HG02588 (cell line): Measurements from ENCODE around the gene MICAL3.
"Not testable (repeated sequence)": the region's sequence is repeated elsewhere in the genome, so short reads cannot be mapped to it uniquely, and the experiment has no call there.

Experiments
- ATAC-seq: cut with Tn5 transposase; IDR thresholded peaks from one replicate; pipeline ENCODE4 v1.9.1; 2021; ENCODE audit warnings: mild to moderate bottlenecking, moderate library complexity; ENCODE audit not compliant: unreplicated experiment

MICAL3 gene

DNA sequence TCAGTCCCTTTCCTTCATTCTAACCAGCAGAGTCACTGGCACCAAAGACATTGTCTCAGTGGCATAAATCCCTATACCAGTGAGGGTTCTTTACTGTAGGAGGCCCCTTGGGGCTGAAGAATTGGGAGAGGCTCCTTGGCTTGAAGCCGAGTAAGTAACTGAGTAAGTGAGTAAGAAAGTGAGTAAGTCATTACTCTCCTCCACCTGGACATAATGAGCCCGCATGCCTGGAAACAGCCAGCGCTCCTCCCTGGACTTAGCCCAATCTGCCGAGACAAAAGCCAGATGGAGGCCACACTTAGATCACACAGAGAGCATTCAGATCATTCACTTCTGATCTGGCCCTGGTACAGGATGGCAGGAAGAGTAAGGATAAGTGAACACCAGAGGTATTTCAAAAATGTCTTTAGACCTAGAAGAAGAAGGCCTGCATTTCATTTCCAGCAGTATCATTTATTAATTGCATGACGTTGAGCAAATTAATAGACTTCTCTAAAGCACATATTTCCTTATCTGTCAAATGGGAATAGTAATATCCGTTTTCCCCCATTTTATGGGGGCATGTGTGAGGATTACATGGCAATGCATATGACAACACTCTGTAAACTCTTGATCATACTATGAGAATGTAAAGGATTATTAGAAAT lies 8.2 kb upstream of the MICAL3 start:
- no peak for ATAC-seq

DNA sequence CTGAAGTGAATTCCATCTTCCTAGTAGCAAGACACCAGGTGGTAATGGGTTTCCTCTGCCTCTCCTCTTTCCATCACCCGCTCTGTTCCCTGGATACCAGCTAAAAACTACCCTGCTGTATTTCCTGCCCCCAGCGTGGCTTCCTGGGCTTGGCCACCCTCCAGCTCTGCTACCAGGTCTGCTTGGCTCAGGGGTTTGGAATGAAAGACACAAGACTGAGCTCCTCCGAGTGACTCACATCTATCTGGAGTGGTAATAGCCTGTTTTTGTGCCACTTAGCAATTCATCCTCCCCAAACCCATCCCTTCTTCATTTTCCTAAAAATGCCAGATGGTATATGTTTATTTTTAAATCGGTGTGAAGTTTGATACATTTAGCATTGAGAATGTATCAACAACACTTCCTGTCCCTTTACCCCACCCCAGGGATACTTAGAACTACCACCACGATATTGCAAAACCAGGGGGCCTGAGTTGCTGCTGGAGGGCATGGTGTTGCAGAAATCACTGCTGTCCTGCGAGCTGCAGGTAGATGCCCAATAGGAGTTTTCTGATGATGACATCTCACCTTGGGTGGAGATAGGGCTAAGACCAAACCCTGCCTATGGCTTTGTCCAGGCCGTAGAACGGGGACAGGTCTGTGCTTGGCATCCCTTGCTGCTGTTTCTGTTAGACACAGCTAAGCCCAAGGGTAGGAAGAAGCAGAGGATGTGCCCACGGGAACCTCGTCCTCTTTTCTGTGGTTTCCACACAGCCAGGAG lies 7.5 kb upstream of the MICAL3 start:
- ATAC-seq: no peak

DNA sequence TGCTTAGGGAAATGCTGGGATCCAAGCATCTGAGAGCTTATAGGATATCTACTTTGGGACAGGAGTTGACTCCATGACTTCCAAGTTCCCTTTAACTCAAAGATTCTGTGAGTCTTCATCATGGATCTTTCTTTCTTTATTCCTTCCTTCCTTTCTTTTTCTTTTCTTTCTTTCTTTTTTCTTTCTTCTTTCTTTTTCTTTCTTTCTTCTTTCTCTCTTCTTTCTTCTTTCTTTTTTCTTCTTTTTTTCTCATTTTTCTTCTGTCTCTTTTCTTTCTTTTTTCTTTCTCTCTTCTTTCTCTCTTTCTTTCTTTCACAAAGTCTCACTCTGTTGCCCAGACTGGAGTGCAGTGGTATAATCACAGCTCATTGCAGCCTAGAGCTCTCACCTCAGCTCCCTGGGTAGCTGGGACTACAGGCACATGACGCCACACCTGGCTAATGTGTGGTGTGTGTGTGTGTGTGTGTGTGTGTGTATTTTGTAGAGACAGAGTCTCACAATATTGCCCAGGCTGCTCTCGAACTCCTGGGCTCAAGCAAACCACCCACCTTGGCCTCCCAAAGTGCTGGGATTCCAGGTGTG lies 5.4 kb upstream of the MICAL3 start:
- ATAC-seq: no peak

DNA sequence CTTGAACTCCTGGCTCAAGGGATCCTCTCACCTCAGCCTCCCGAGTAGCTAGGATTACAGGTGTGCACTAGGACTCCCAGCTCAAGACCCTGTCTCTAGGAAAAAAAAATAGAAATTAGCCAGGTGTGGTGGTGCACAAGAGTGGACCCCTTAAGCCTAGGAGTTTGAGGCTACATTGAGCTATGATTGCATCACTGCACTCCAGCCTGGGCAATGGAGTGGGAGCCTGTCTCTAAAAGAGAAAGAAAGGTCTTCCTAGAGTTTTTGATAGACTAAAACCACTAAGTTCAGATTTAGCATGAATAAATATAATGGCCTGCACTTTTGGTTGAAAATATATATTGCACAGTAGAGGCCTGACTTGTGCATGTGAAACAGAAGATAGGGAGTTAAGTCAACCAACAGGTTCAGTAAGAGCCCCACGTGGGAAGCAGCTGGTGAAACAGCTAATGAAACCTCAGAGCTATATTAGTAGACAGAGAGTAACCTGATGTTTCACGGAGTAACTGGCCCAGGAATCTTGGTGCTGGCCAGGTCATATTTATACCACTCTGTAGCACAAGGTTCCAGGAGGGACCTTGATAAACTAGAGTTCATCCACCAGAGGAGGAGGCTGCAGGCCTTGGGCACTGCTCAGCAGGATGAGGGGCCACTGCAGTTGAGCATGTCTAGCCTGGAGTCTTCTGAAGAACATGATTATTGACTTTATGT lies 4.6 kb upstream of the MICAL3 start:
- ATAC-seq: no peak

DNA sequence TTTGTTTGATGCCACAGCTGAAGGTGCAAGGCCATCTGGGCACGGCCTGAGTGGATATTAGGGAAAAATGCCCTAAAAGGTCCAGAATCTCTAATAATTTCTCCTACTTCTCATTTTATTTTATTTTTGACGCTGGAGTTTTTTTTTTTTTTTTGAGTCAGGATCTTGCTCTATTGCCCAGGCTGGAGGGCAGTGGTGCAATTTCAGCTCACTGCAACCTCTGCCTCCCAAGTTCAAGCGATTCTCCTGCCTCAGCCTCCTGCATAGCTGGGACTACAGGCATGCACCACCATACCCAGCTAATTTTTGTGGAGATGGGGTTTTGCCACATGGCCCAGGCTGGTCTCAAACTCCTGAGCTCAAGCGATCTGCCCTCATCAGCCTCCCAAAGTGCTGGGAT lies 1.5 kb upstream of the MICAL3 start:
- ATAC-seq: not testable (repeated sequence)

DNA sequence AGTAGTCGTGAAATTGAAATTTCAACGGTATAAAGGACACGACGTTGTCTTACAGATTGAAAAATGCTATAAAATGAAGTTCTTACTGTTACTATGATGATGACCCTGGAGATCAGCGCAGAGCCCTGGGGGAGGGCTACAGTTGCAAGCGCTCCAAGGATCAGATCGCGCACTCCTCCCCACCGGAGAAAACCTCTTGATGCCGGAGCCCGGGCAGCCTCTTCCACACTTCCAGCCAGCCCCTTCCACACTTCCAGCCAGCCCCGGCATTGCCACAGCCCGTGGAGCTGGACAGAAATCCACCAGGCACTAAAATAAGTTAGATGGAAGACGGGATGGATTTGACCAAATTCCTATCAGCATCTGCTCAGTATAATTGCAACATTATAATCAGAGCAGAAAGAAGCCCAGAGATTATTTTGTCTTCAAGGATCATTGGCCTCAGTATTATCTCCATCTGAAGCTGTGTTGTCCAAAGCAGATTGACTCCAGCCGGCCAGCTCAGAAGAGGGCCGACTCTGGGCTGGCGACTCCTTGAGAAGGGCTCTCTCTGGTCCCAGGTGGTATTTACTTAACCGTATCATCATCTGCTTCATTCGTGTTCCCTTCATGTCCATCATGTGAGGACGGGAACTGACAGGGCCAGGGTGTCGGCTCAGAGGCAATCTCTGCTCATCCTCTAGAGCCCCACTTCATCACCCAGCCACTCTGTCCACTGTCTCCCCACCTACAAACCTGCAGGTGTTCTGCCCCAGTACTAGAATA lies 777 bp upstream of the MICAL3 start:
- no peak for ATAC-seq

DNA sequence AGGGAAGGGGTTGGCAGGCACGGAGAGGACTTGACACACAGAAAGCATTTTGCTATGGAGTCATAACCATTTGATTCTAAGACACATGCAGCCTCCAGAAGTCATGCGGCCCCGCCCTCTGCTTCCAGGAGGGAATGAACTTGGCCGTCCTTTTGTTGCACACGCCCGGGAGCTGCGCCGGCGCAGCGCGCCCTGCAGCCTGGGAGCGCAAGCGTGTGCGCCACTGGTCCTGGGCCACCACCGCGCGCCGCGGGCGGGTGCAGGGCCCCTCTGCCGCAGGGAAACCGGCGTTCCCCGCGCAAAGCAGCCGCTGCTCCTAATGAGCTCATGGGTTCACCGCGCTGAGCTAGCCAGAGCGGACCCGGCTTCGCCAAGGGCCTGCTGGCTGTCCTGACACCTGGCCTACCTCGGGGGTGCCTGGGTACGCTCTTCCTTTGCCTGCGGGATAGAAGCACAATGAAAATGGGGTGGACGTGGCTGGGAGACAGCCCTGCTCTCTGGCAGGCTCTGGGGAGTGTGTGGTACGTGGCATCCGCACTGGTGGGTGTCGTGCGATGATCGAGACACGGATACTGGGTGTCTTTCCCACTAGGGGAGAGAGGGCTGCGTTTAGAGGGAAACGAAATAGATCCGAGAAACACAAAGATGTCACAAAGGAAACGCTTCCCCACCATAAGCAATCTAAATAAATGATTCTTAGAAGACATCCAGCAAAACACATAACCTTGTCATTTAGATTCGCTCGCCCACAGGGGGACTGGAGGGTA lies 669 bp downstream of the MICAL3 start:
- ATAC-seq: no peak

DNA sequence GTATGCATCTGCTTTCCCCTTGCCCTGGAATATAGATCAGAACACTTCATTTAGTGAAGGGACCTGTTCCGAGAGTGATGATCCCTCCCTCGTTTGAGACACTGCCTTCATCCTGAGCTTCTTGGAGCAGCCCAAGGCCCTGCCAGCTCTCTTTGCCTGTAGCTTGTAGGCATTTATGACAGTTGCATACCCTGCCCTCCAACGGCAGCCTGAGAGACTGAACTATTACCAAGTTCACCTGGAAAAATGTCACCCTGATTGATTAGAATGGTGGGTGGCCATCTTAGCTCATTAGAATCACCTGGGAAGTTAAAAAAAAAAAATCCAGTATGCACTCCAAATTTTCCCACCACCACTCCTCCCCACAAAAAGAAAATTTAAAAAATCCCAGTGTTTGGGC lies 1.5 kb downstream of the MICAL3 start:
- no peak for ATAC-seq

DNA sequence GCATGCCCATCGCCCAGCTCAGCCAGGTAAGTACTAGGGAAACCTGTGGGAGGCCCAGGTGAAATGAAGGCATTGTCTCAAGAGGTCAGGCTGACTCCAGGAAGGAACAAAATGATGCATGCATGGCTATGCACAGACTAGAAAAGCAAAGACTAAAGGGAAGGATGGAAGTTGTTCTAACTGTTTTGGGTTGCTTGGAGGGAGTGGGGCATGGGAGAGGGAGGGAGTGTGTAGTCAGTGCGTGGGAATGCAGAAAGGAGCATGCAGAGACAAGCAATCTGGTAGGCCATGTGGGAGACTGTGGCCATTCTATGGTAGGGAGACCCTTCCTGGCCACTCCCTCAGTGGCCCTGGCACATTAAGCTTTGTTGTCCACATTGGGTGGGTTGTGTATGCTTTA lies 2.9 kb downstream of the MICAL3 start:
- no peak for ATAC-seq

DNA sequence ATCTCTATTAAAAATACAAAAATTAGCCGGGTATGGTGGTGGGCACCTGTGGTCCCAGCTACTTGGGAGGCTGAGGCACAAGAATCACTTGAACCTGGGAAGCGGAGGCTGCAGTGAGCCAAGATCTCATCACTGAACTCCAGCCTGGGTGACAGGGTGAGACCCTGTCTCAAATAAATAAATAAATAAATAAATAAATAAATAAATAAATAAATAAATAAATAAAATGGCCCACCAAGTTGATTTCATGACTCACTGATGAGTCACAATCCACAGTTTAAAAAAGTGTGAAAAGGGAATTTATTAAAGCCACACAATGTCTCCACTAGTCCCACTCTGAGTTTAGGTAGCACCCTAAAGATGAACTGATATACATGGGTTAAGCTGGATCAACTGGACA lies 3.6 kb downstream of the MICAL3 start:
- ATAC-seq: not testable (repeated sequence)

DNA sequence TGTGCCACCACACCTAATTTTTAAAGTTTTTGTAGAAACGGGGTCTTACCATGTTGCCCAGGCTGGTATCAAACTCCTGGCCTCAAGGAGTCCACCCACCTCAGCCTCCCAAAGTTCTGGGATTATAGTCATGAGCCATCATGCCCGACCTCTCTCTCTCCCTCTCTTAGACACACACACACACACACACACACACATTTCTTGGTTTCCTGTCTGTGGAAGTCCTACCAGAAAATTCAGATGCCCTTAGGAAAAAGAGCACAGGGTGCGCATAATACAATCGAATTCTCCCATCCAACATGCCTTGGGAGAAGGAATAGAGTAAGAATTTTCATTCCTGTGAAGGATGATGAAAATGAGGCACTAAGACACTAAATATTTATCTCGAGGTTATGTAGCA lies 10.4 kb downstream of the MICAL3 start:
- ATAC-seq: no peak

DNA sequence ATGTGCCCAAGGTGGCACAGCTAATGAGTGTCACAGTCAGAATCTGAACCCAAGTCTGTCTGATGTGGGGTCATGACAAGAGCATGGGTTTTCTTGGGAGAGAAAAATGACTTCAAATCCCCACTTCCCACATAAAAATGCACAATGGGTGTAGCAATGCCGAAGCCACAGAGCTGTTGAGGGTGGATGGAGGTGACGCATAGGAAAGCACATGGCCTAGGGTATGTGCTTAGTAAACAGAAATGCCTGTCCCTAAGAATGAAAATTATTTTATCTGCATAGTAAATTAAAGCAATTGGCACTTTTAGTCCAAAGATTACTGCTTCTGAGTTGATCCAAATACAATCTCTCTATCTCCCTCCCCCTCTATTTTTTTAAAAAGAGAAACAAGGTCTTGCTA lies 10.9 kb downstream of the MICAL3 start:
- ATAC-seq: no peak

DNA sequence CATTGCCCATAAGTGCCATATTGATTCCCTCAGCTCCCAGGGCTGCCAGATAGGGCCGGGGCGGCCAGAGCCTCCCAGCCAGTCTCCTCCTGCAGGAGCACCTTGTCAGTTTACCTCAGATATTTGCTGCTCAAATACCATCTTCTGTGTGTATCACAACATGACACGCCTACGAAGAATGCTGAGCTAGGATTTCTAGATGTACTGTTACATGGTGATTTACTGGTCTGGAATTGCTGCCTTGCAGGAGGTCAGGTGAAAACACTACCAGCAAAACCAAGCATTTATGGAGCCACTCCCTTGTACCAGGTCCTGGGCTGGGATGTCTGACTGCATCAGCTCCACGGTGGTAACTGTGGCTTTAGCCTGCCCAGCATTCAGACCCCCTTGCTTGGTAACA lies 11.8 kb downstream of the MICAL3 start:
- no peak for ATAC-seq

DNA sequence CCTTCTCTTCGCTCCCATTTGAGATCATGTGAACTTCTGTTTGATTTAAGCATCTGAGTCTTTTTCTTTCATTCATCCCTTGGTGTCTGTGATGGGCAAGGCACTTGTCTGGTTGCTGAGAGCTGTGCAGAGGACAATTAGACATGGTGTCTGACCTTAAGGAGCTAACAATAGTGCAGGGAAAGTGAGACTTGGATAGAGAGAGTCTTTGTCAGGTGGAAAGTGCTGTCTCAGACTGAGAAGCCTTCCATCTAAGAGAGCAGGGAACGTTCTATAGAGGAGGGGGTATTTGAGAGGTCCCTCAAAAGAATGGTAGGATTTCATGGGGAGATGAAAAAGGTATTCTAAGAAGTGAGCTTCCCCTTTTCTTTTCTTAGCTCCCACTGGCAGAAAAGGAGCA lies 14.1 kb downstream of the MICAL3 start:
- ATAC-seq: no peak

DNA sequence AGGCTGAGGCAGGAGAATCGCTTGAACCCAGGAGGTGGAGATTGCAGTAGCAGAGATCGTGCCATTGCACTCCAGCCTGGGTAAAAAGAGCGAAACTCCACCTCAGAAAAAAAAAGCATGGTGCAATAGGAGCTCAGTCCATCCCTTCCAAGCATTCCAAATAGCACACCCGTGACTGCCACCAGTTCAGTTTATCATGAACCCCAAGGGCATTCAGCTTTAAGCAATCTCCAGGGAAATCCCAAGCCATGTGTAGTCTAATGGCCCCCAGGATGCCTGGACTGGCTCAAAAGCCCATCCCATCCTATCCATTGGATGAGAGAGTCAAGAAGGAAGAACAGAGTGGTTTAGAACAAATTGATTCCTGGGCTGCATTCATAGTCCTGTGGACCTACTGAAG lies 16.2 kb downstream of the MICAL3 start:
- ATAC-seq: no peak

DNA sequence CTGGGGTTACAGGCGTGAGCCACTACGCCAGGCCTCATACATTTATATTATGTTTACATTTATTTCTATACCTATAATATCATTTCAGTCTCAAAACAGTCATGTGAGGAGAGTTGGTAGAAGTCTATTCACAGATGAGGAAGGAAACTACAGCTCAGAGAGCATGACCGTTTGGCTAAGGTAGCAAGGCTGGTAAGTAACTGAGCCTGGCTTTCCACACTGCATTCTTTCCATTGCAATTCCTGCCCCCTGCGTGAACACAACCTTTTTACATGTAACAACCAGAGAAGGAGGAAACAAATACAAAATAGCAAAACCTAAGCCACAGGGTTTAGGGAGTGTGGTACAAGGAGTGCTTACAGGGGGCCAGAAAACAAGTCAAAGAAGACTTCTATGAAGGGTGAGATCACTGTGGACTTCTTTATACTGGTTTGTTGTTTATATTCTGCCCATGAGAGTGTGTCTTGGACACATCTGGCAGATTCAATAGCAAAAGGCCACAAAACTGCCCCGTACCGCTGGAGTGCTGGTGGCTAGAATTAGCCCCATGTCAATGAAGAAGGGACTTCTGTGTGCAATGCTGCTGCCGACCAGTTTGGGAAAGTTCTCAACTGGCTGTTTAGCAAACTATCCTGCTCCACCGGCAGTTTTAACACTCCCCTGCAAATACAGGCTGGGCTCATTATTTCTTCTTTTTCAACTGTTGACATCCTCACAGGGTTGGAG lies 19.0 kb downstream of the MICAL3 start:
- ATAC-seq: no peak

DNA sequence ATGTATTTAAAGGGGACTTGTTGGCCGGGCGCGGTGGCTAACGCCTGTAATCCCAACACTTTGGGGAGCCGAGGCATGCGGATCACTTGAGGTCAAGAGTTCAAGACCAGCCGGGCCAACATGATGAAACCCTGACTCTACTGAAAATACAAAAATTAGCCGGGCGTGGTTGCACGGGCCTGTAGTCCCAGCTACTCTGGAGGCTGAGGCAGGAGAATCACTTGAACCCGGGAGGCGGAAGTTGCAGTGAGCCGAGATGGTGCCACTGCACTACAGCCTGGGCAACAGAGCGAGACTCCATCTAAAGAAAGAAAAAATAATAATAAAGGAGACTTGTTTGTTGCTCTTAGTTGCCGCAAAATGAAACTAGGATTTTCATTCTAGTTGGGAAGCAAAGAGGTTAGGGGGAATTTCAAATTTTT lies 22.5 kb downstream of the MICAL3 start:
- ATAC-seq: not testable (repeated sequence)

DNA sequence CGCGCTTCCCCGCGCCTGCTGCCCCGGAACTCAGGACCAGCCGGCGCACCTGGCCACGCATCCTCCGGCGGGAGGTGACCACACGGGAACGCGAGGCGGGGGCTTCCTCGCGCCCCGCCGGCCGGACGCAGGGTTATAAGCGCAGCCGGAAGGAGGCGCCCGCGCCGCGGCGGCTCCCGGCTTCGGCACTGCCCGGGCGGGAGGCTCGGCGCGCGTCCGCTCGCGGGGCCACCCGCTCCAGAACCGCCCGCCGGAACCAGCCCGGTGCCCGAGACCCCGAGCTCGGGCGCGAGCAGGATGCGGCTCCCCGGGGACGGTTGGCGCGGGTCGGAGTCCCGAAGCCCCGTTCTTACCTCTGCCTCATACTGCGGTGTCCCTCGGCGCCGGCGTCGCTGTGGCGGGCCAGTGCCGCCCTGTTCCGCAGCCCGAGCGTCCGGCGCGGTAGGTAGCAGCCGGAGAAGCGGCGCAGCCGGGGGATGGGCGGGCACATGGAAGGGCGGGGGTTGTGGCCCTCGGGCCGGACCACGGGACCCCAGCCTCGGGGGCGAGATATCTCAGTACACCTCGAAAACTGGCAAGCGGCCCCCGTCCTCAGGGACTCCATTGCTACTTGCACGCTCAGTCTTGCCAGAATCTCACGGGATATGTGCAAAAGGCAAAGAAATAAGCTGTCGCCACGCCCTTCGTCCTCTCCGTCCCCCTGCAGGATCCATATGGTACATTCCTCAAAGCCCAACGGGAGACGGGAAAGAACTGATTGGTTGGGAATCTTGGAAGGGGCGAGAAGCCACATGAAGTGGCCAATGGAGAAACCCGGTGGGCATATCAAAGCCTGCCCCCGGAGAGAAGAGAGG lies 23.1 kb downstream of the MICAL3 start:
- no peak for ATAC-seq
